HG03558 (cell line): ENCODE results near the gene VPS36.
"Not testable (repeated sequence)": the region's sequence is repeated elsewhere in the genome, so short reads cannot be mapped to it uniquely, and the experiment has no call there.

Source experiments
- ATAC-seq: cut with Tn5 transposase; IDR thresholded peaks from one replicate; pipeline ENCODE4 v1.9.1; 2021; ENCODE audit warnings: moderate number of reproducible peaks; ENCODE audit not compliant: unreplicated experiment; ENCODE audit errors: extremely low read depth

VPS36 gene

DNA sequence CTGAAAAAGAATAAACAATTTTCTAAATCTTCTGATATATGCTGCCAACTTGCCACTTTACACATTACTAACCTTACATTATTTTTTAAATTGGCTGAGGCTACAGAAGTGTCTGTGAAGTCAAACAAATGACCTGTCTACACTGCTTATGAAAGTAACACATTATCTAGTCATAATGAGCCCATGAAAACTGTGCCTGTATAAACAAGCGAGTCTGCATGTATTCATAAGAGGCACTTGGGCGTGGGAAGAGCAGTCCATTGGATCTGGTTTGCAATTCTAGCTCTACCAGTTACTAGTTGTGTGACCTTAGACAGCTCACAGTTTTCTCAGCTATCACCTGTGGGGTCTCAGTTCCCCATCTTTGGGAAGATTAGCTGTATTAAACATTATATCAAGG, 3.1 kb downstream of the VPS36 start:
- no peak for ATAC-seq

GRCh38 chr13:52446265-52446664, 4.2 kb downstream of the VPS36 start:
- no peak for ATAC-seq

DNA sequence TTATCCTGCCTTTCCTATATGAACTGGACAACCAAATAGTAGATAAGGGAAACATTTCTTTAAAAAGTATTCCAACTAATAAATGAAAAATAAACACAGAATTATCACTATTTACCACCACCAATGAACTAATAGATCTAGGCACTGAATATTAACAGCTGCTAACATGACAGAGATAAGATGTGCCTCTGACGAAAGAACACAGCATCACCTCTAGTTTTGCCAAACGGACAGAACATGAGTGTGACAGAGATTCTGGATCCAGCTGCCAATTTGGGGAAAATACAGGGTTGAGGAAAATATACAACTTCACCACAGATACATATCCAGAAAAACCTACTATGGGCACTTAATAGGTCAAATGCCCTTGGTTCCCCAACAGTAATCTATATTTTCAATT, 18.0 kb downstream of the VPS36 start:
- no peak for ATAC-seq

DNA sequence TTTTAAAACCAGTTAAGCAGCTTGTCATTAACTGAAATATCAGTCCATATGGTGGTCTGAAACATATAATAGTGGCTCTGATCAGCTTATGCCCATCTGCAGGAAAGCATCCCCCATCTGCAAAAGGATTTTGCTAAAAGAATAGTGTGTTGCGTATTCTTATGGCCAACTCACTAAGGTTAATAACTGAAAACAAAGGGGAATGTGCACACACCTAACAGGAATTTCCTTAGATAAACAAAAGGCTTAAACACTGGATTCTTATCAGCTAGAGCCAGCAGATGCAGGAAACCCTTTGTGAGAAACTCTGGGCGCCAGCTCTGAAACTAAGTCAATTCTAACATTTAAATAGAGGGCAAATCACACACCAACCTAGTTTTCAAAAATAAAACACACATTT, 22.1 kb downstream of the VPS36 start:
- no peak for ATAC-seq

GRCh38 chr13:52421216-52421615, 29.2 kb downstream of the VPS36 start:
- ATAC-seq: no peak

GRCh38 chr13:52419080-52419479, 31.4 kb downstream of the VPS36 start:
- no peak for ATAC-seq

- ATAC-seq: no peak
These were observed 35.5 kb downstream of the VPS36 start for GRCh38 chr13:52414963-52415362.

- no peak for ATAC-seq
These were observed 36.4 kb downstream of the VPS36 start for GRCh38 chr13:52414051-52414450.

DNA sequence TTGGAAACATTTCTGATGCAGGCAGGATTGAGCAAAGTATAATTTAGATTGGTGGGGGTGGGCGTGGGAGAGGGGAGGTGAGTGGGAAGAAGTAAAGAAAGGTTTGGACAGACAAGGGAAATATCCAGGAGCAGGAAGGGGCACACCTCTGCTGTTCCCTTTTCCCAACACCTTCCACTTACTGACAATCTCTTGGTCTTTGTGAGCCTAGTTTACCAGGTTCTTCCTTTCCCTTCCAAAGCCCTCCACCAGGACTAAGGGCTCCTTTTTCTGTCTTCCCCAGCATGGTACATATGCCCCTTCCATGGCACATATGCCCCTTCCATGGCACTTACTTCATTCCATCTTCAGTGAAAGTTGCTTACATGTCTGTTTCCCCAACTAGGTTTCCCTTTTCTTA, 38.3 kb downstream of the VPS36 start:
- no peak for ATAC-seq

GRCh38 chr13:52411629-52412028, 38.8 kb downstream of the VPS36 start:
- peak; percentile 97 for ATAC-seq

DNA sequence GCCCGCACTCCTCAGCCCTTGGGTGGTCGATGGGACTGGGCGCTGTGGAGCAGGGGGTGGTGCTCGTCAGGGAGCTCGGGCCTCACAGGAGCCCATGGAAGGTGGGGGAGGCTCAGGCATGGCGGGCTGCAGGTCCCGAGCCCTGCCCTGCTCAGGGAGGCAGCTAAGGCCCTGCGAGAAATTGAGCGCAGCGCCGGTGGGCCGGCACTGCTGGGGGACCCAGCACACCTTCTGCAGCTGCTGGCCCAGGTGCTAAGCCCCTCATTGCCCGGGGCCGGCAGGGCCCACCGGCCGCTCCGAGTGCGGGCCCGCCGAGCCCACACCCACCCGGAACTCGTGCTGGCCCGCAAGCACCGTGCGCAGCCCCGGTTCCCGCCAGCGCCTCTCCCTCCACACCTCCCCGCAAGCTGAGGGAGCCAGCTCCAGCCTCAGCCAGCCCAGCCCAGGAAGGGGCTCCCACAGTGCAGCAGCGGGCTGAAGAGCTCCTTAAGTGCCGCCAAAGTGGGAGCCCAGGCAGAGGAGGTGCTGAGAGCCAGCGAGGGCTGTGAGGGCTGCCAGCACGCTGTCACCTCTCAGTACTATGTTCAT, 42.3 kb downstream of the VPS36 start:
- not testable (repeated sequence) for ATAC-seq

GRCh38 chr13:52407436-52407835, 43.0 kb downstream of the VPS36 start:
- not testable (repeated sequence) for ATAC-seq

GRCh38 chr13:52406629-52407028, 43.8 kb downstream of the VPS36 start:
- ATAC-seq: no peak

- ATAC-seq: no peak
These were observed 44.5 kb downstream of the VPS36 start, which contains the start of gene THSD1 for GRCh38 chr13:52405767-52406494. Gene THSD1 (minus strand): TSS chr13:52406172. CDS start chr13:52402600, 3,572 bp downstream.

- no peak for ATAC-seq
These were observed 45.1 kb downstream of the VPS36 start for GRCh38 chr13:52405369-52405766.

DNA sequence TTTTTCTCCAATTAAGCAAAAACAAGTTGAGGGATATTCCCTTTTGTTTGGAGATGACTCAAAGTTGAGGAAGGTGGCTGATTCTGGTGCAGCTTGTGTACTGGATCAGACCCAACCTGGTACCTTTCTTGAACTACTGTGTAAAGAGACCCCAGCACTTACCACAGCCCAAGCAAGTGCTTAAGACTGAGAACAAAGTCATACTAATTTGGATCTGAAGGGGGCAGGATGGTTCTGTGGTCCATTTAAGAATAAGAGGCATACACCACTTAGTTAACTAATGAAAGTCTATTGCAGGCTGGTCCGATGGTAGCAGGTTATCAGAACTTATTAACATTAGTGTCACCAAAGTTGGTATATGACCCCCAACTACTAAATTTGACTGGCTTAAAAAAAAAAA, 50.7 kb downstream of the VPS36 start:
- ATAC-seq: no peak

- no peak for ATAC-seq
These were observed 51.4 kb downstream of the VPS36 start for GRCh38 chr13:52399046-52399445.

GRCh38 chr13:52395704-52396103, 54.7 kb downstream of the VPS36 start:
- ATAC-seq: no peak

DNA sequence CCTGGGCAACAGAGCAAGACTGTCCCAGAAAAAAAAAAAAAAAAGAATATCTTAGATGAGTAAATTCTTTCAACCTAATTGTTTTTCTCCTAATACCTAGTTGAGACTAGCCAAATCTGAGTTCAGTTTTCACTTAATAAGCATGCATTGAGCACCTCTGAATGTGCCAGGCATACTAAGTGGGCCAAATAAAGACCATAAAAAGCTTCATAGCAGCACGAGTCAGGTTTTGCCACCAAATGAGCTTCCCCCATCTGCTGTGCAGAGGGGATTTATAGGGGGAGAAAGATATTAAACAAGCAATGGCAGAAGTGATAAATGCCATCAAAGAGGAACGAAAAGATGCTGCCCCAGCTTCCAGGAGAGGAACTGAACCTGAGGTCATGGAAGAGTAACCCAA, 55.8 kb downstream of the VPS36 start:
- no peak for ATAC-seq

DNA sequence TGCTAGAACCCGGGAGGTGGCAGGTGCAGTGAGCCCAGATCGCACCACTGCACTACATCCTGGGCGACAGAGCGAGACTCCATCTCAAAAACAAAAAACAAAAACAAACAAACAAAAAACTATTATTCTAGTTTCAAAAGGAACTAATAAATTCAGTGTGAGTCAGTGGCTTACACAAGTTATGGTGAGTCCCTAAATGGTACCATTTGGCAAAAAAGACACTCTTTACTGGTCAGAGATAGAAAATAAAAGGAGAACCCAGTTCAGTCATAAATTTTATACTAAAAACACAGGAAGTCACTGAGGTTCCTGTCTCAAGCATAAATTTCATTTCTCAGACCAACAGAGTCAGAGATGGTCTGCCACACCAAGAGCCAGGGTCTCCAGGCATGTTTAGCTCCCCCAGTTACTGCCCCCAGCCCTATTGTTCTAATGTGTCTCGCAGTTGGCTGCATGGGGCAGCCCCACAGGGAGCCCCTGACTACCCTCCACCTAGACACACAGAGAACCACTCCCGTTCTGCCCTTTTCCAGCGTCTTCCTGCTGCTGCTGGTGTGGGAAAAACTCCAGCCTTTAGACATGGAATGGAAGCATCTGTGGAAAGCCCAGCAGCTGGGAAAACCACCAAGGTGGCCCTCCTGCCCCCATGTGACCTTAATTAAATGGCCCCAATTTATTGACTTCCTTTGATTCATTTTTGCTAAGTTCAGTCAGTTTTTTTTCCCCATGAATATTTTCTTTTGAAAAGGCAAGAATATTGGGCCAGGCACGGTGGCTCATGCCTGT, 56.7 kb downstream of the VPS36 start:
- ATAC-seq: no peak

DNA sequence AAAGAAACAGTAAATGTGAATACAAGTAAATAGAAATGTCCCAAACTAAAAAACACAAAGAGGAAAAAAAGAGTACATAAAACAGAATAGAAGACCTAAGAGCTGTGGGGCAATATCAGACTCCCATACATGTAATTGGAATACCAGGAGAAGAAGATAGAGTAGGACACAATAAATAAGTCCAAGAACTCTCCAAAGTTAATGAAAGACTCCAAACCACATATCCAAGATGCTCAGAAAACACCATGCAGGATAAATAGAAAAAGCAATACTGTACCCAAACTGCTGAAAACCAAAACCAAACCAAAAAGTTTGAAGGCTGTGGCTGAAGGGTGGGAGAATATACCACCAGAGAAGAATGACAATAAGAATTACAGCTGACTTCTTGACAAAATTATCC, 62.7 kb downstream of the VPS36 start:
- ATAC-seq: no peak
